NOMO-1 treated with DMSO at 0.1 percent for 48 hours (cell line): ENCODE results near the gene RIF1.

Experiments
- DNase-seq: peaks from one replicate; lab custom pipeline; 2025; ENCODE audit not compliant: unreplicated experiment; lab: John Stamatoyannopoulos, UW

The RIF1 gene

GRCh38 chr2:151520976-151521375 lies 111.3 kb downstream of the RIF1 start:
- DNase-seq, result no peak

GRCh38 chr2:151522556-151522955 lies 112.9 kb downstream of the RIF1 start:
- DNase-seq, result no peak

DNA sequence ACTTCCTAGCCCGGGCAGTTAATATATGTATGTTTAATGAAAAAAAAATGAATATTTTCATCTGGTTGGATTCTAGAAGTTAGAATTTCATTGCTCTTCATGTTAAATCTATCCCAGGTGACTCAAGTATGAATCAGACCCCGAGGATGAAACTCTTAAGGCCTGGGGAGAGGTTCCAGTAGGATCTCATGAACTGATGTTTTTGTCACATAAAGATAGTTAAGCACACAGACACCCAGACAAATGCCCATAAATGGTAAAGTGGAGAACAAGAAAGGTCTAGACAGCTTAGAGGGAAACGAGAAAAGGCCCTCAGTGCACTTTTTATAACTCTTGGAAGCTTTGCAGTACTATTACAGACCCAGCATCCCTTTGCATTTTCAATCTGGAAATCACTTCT lies 114.1 kb downstream of the RIF1 start:
- DNase-seq, result no peak

- no peak for DNase-seq
Observed at GRCh38 chr2:151525821-151526373, 116.2 kb downstream of the RIF1 start.

DNA sequence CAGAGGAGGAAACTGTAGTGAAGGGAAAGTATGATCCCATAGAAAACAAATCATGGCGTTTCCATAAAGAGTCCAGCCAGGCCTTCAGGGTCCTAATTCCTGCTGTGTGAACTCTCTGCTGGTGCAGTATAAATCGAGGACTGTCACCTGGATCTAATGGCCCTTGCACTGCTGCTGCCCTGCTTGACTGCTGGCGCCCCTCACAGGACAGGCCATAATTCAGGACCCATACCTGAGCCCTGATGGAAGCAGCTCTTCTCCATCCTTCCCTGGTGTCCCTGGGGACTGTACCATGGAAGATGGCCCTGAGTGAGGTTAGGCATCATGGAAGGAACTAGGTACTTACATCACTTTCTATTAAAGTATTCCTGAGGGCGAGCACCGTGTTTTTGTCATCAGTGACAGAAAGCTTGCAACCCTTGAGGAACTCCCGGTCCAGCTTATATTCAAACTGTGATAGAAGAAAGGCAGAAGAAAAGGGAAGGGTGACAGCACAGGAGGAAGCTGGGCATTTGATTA lies 116.9 kb downstream of the RIF1 start:
- no peak for DNase-seq
